Neural crest cell (in vitro differentiated cells): Measurements from ENCODE around the gene PDK2. TPM values are rescaled to one million over a fixed set of nuclear protein-coding genes. Genes with fewer than 3 reads are reported as not detected.
A peak's percentile ranks its signal among the peaks of the same experiment; 100 is the strongest.

Source experiments
- DNase-seq: peaks from one replicate; pipeline ENCODE4 v3.0.0; 2021; ENCODE audit warnings: low read depth, mixed read lengths, low spot score
- H3K27ac Mint-ChIP-seq: one replicate; pipeline ENCODE4 v1.8.0; 2021; ENCODE audit warnings: mild to moderate bottlenecking, mixed read lengths; ENCODE audit not compliant: unreplicated experiment
- H3K27me3 Mint-ChIP-seq: 2 replicates; pipeline ENCODE4 v1.8.0; 2021; ENCODE audit warnings: low read depth, mild to moderate bottlenecking, mixed read lengths
- H3K36me3 Mint-ChIP-seq: 2 replicates; pipeline ENCODE4 v1.8.0; 2021; ENCODE audit warnings: low read depth, mild to moderate bottlenecking, mixed read lengths
- H3K4me1 Mint-ChIP-seq: 2 replicates; pipeline ENCODE4 v1.8.0; 2021; ENCODE audit warnings: mixed read lengths
- H3K4me3 Mint-ChIP-seq: one replicate; pipeline ENCODE4 v1.8.0; 2021; ENCODE audit warnings: mild to moderate bottlenecking, mixed read lengths
- H3K9me3 Mint-ChIP-seq: 2 replicates; pipeline ENCODE4 v1.8.0; 2021; ENCODE audit warnings: mixed read lengths
- total RNA-seq: library from RNA; stranded (reverse); gene quantifications from 2 replicates; pipeline ENCODE4 v1.2.1, GENCODE V29; 2021
- TF ChIP-seq, protein P1 (sequence below): fragments of 200-600 bp; sonication (generic); conservative IDR thresholded peaks from 2 replicates; pipeline ENCODE4 v1.5.0; 2021; ENCODE audit warnings: antibody characterized with exemption, mild to moderate bottlenecking

The PDK2 gene
- total RNA-seq, 1 donor from 2014 or later = 21.6 TPM

DNA sequence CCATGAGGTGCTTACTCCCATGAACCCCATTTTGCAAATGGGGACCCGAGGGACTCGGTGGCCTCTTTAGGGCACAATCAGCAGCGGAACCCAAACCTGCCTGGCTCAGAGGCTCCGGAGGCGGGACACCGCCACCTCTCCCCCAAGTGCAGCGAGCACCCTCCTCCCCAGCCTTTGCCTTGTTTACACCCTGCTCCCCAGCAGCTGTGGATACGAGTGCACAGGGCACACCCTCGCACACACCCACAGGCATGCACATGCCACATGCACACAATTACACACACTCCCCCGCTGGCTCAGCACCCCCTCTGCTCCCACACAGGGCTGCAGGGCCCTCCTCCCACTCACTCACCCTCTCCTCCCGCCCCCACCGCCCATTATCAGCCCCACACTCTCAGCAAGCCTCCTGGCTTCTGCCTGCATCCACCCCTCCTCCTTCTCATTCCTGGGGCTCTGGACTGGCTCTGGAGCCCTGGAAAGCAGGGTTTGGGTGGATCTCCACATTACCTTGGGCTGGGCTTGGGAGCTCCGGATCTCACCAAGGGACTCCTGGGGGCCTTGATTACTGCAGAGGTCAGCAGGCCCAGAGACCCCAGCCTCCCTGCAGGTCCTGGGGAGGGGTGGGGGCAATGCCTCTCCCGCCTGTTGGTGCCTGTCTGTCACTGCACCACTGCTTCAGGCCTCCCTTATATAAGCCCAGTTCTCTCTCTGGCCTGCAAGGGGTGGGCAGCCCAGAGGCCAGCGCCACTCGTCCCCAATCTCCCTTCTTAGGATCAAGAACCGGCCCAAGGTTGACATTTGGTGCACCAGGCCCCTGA is 6.4 kb downstream of the PDK2 start:
- Mint-ChIP-seq H3K36me3 (no peaks in the 10 kb centered on the region), H3K4me3 (peak overlapping the region; percentile 27), H3K4me1 (peaks cover 9% of the 10 kb centered on the region), H3K9me3 (no peaks in the 10 kb centered on the region), H3K27me3 (no peaks in the 10 kb centered on the region), H3K27ac (no peak overlapping the region)
- TF ChIP-seq, protein P1, sequence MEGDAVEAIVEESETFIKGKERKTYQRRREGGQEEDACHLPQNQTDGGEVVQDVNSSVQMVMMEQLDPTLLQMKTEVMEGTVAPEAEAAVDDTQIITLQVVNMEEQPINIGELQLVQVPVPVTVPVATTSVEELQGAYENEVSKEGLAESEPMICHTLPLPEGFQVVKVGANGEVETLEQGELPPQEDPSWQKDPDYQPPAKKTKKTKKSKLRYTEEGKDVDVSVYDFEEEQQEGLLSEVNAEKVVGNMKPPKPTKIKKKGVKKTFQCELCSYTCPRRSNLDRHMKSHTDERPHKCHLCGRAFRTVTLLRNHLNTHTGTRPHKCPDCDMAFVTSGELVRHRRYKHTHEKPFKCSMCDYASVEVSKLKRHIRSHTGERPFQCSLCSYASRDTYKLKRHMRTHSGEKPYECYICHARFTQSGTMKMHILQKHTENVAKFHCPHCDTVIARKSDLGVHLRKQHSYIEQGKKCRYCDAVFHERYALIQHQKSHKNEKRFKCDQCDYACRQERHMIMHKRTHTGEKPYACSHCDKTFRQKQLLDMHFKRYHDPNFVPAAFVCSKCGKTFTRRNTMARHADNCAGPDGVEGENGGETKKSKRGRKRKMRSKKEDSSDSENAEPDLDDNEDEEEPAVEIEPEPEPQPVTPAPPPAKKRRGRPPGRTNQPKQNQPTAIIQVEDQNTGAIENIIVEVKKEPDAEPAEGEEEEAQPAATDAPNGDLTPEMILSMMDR = no peak
- DNase-seq = no peak

DNA sequence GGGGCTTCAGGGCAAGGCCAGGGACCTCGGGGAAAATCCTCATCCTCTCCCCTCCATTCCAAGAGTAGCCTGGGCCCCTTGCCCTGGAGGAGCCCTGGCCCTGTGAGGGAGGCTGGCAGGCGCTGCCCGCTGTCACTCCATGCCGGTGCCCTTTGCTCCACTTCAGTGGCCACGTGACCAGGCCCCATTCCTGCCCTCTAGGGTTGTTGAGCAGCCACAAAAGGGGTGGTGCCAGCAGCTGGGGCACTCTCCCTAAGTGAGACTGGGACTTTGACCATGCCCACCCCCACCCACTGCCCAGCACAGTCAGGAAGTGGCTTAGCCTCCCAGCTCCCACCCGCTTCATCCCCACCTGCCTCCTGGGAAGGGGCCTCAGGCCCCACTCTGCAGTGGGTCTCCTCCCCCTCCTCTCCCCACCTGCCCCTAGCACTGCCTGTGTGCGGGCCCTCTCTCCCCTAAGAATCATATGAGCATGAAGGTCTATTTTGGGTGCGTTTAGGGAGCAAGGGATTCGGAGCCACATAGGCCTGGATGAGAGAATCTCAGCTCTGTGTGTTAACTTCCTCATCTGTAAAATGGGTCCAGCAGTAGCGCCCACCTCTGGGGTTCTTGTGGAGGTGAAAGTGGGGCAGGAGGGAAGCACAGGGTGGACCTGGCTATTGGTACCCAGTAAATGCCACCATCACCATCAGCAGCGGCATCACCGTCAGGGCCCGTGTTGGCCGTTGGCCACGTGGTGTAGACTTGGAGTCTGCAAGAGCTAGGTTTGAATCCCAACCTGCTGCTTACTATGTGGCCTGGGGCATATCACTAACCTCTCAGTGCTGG is 7.2 kb downstream of the PDK2 start:
- no peak for DNase-seq
- Mint-ChIP-seq H3K27me3 (no peaks in the 10 kb centered on the region), H3K4me3 (no peak overlapping the region), H3K27ac (no peak overlapping the region), H3K36me3 (no peaks in the 10 kb centered on the region), H3K4me1 (peaks cover 9% of the 10 kb centered on the region), H3K9me3 (no peaks in the 10 kb centered on the region)
- TF ChIP-seq, protein P1 = no peak

DNA sequence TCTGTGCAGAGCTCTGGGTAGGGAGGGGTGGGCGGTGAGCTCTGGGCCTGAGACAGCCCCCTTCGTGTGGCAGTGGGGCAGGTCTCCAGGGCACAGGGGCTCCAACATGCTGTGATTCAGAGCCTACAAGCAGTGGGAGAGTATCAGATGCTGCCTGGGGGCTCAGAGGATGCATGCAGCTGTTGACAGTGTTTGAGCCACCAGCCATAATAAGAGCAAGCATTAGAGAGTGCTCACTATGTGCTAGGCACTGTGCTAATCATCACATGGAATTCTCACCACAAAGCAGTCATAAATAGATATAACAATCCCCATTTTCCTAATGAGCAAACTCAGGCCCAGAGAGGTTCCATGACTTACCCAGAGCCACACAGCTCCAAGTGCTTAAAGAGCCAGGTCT is 8.1 kb downstream of the PDK2 start:
- H3K36me3 Mint-ChIP-seq = no peaks in the 10 kb centered on the region
- H3K9me3 Mint-ChIP-seq = no peaks in the 10 kb centered on the region
- H3K27me3 Mint-ChIP-seq = no peaks in the 10 kb centered on the region
- H3K4me3 Mint-ChIP-seq = no peak overlapping the region
- H3K27ac Mint-ChIP-seq = no peak overlapping the region
- TF ChIP-seq, protein P1 = no peak
- peaks cover 9% of the 10 kb centered on the region for H3K4me1 Mint-ChIP-seq
- DNase-seq = no peak

DNA sequence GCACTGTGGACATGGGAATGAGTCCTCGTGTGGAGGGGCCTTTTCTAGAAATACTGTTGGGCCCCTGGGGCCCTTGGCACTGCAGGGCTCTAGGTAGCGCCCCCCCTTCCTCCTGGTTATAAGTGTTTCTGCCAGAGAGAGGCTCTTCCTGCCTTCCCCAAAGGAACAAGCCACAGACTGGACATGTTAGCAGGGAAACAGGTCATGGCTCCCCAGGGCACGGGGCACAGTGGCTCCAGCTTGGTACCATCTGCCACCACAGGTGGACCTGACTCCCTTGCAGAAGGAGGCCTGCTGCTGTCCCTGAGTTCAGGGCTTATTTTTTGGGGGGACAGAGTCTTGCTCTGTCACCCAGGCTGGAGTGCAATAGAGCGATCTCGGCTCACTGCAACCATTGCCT is 8.8 kb downstream of the PDK2 start:
- no peaks in the 10 kb centered on the region for H3K36me3 Mint-ChIP-seq
- TF ChIP-seq, protein P1 = no peak
- H3K27ac Mint-ChIP-seq = no peak overlapping the region
- H3K4me1 Mint-ChIP-seq = peaks cover 9% of the 10 kb centered on the region
- no peak overlapping the region for H3K4me3 Mint-ChIP-seq
- H3K27me3 Mint-ChIP-seq = no peaks in the 10 kb centered on the region
- no peak for DNase-seq
- no peaks in the 10 kb centered on the region for H3K9me3 Mint-ChIP-seq

DNA sequence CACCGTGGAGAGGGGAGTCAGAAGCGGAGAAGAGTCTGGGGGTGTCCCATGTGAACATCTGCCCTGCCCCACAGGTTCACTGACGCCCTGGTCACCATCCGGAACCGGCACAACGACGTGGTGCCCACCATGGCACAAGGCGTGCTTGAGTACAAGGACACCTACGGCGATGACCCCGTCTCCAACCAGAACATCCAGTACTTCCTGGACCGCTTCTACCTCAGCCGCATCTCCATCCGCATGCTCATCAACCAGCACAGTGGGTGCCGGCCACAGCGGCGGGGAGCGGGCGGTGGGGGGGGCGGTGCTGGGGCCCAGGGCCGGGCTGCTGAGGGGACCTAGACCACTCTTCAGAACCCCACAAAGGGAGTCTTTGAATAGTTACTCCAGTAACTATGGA is 10.7 kb downstream of the PDK2 start:
- Mint-ChIP-seq H3K9me3 (no peaks in the 10 kb centered on the region), H3K27ac (no peak overlapping the region), H3K27me3 (no peaks in the 10 kb centered on the region), H3K4me3 (no peak overlapping the region), H3K4me1 (peaks cover 9% of the 10 kb centered on the region), H3K36me3 (no peaks in the 10 kb centered on the region)
- TF ChIP-seq, protein P1 = no peak
- DNase-seq = no peak
